ENCODE results near the gene CNST. TPM values are rescaled to one million over a fixed set of nuclear protein-coding genes. Genes with fewer than 3 reads are reported as not detected.

CNST gene
- total and polyA plus RNA-seq, 9 donors, result 8.7 to 31.2 (median 22.4) TPM

DNA sequence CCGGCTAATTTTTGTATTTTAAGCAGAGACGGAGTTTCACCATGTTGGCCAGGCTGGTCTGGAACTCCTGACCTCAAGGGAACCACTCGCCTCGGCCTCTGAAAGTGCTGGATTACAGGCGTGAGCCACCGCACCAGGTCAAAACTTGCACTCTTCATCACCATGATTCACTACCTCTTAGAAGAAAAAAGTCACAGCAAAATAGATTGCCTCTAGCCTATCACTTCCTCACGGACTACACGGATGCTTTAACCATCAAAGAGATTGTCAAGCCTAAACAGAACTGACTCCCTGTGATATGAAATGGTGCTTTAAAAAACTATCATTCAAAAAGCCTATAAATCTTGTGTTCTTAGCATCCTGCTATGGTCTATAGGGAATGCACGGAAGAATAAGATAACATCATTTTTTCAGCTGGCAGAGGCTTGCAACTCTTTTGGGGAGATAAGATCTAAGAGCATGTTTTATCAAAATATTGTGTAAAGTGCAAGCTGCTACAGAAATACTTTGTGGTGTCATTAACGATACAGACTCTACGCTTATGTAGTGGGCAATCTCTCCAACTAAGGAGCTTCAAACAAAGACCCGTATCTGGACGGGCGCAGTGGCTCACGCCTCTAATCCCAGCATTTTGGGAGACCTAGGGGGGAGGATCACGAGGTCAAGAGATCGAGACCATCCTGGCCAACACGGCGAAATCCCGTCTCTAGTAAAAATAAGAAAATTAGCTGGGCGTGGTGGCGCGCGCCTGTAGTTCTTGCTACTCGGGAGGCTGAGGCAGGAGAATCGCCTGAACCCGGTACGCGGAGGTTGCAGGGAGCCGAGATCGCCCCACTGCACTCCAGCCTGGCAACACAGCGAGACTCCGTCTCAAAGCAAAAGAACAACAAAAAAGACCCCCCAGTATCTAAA is 1.2 kb upstream of the CNST start:
- WGBS, 3 donors, result 15 to 29% (median 19%) methylated on average over 33 of the region's 33 CpGs
- Histone ChIP-seq H3K27me3 (no peaks in the 10 kb centered on the region), H3K4me1 (ENCODE audit: insufficient read depth) (peaks cover 7% of the 10 kb centered on the region), H3K27ac (peak overlapping the region; percentile 50 to 60), H3K4me3 (peak overlapping the region; percentile 63), H3K9me3 (no peaks in the 10 kb centered on the region), H3K36me3 (no peaks in the 10 kb centered on the region)
- intact Hi-C loops (cut with DNase I), result loop anchor here in 3 of 4 donors (5.0 to 10.0 kb wide), 3 partner anchors 130 to 1730 kb away; partner anchors contain the start of gene COX20 (in 1 of the 3)
- peak in 1 of 5 donors; percentile 41 for DNase-seq
- no peak for TF ChIP-seq EP300 (IDR thresholded peaks at IDR 0.05)
- no peak for TF ChIP-seq POLR2A (IDR thresholded peaks at IDR 0.05)
- TF ChIP-seq, protein P1, sequence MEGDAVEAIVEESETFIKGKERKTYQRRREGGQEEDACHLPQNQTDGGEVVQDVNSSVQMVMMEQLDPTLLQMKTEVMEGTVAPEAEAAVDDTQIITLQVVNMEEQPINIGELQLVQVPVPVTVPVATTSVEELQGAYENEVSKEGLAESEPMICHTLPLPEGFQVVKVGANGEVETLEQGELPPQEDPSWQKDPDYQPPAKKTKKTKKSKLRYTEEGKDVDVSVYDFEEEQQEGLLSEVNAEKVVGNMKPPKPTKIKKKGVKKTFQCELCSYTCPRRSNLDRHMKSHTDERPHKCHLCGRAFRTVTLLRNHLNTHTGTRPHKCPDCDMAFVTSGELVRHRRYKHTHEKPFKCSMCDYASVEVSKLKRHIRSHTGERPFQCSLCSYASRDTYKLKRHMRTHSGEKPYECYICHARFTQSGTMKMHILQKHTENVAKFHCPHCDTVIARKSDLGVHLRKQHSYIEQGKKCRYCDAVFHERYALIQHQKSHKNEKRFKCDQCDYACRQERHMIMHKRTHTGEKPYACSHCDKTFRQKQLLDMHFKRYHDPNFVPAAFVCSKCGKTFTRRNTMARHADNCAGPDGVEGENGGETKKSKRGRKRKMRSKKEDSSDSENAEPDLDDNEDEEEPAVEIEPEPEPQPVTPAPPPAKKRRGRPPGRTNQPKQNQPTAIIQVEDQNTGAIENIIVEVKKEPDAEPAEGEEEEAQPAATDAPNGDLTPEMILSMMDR (IDR thresholded peaks at IDR 0.05), result no peak

DNA sequence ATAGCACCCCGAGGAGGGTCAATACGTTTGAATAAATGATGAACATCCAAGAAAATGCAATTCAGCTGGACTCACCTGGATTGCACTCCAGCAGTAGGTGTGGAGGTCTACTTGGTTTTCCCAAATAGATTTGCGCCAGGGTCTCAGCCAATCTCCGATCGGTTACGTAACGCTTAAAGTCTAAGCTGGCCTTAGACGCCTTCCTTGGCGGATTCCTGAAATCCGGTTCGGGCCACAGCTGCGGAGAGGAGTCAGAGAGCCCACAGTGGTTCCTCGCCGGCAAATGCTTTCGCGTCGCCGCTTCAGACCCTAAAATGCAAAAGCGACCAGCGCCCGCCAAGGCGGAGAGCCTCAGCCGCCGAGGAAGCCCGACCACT is 517 bp upstream of the CNST start:
- no peak for DNase-seq
- Histone ChIP-seq H3K4me1 (ENCODE audit: insufficient read depth) (peaks cover 7% of the 10 kb centered on the region), H3K27me3 (no peaks in the 10 kb centered on the region), H3K27ac (peak overlapping the region; percentile 50 to 60), H3K4me3 (peak overlapping the region; percentile 63), H3K36me3 (no peaks in the 10 kb centered on the region), H3K9me3 (no peaks in the 10 kb centered on the region)
- WGBS, 3 donors, result 1% methylated on average over 25 of the region's 25 CpGs
- TF ChIP-seq POLR2A (IDR thresholded peaks at IDR 0.05), result no peak
- TF ChIP-seq, protein P1 (IDR thresholded peaks at IDR 0.05), result no peak
- no peak for TF ChIP-seq EP300 (IDR thresholded peaks at IDR 0.05)
- intact Hi-C loops (cut with DNase I), result loop anchor here in 3 of 4 donors (5.0 to 10.0 kb wide), 3 partner anchors 129 to 1731 kb away; partner anchors contain the start of gene COX20 (in 1 of the 3)

DNA sequence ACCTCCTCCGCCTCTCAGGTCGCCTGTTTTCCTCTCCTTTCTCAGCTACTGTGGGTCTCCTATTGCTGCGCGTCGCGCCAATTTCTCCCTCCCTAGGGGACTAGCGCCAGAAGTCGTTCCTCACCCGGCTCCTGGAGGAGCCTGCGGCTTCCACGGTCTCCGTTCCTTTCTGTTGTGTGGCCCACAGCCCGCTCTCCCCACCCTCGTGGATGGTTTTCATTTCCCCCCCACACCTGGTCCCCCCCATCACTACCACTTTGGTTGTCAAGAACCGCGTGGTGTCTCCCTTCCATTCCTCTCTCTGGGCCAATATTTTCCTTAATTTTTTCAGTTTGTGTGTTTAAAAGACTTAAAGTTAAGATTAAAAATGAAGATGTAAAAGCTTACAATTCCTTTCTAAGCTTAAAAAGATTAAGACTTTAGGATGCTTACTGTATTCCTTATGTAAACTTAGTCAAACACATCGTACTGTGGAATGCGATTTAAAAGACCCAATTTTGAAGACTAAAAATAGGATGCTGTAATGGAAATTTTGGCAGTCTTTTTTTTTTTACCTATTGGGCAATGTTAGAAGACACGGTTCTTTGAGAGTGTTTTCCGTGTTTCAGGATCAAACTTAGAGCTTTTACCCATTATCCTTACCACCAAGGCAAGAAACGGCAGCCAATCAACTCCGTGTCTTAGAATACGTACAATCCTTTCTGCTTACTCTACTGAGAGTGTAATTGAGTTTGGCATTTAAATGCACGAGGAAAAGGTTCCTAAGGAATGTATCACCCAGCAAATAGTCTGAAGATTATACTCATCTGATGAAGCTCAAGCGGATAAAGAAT is 773 bp downstream of the CNST start:
- no peak for DNase-seq
- intact Hi-C loops (cut with DNase I), result loop anchor here in 3 of 4 donors (5.0 to 10.0 kb wide), 3 partner anchors 128 to 1732 kb away; partner anchors contain the start of gene COX20 (in 1 of the 3)
- H3K9me3 ChIP-seq, result no peaks in the 10 kb centered on the region
- H3K4me3 ChIP-seq, result peak overlapping the region; percentile 63
- 1% methylated on average over 25 of the region's 25 CpGs for WGBS, 3 donors
- H3K4me1 ChIP-seq (ENCODE audit: insufficient read depth), result peaks cover 7% of the 10 kb centered on the region
- no peak for TF ChIP-seq EP300 (IDR thresholded peaks at IDR 0.05)
- no peaks in the 10 kb centered on the region for H3K36me3 ChIP-seq
- H3K27ac ChIP-seq, result peak overlapping the region; percentile 92 to 93
- H3K27me3 ChIP-seq, result no peaks in the 10 kb centered on the region

DNA sequence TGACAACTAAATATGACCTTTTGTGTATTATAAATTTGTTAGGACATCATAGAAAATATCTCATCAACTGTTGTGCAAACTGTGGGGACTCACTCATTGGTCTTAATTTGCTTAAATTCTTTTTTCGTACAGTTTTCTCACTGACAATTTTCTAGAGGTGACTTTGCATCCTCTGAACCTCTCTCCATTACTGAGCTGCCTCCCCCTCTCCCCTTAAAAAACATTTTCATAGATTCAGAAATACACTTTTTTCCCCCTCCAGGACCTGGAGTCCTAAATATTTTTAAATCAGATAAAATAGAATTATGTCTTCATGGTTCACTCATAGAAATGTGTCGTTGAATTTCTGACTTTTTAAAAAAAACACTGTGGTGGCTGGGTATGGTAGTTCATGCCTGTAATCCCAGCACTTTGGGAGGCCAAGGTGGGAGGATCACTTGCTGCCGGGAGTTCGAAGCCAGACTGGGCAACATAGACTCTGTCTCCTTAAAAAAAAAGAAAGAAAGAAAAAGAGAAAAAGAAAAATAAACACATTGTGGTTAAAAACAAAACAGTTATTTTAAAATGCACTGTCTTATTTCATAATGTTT is 1.5 kb downstream of the CNST start:
- TF ChIP-seq, protein P1 (IDR thresholded peaks at IDR 0.05), result no peak
- TF ChIP-seq POLR2A (IDR thresholded peaks at IDR 0.05), result no peak
- TF ChIP-seq EP300 (IDR thresholded peaks at IDR 0.05), result no peak
- no peaks in the 10 kb centered on the region for H3K9me3 ChIP-seq
- intact Hi-C loops (cut with DNase I), result loop anchor here in 3 of 4 donors (5.0 to 10.0 kb wide), 3 partner anchors 127 to 1733 kb away; partner anchors contain the start of gene COX20 (in 1 of the 3)
- WGBS, 3 donors, result 25 to 40% (median 25%) methylated on average over 4 of the region's 4 CpGs
- no peaks in the 10 kb centered on the region for H3K36me3 ChIP-seq
- DNase-seq, result no peak
- peaks cover 7% of the 10 kb centered on the region for H3K4me1 ChIP-seq (ENCODE audit: insufficient read depth)
- peak overlapping the region; percentile 63 for H3K4me3 ChIP-seq
- H3K27me3 ChIP-seq, result no peaks in the 10 kb centered on the region
- H3K27ac ChIP-seq, result peak overlapping the region in 1 of 2 donors; percentile 93
